Right lobe of liver (tissue), 6 donors: Measurements from ENCODE around the gene CCL20. TPM values are rescaled to one million over a fixed set of nuclear protein-coding genes. Genes with fewer than 3 reads are reported as not detected.

Source experiments
- ATAC-seq, 4 donors: fragments of 200-7000 bp; cut with Tn5 transposase; one replicate each; pipeline ENCODE4 v1.9.1; 2020; ENCODE audit warnings: mild to moderate bottlenecking in 4 of 4, moderate library complexity in 4 of 4
- DNase-seq, 3 donors: peaks; one replicate each; pipeline ENCODE4 v3.0.0-alpha.2; 2020
- H3K27ac ChIP-seq, 3 donors: fragments of 200-600 bp; one replicate each; pipeline ENCODE4 v1.8.0; 2022
- H3K27me3 ChIP-seq, 2 donors: fragments of 200-600 bp; one replicate each; pipeline ENCODE4 v1.8.0; 2022
- H3K36me3 ChIP-seq, 4 donors: fragments of 200-600 bp; sonication (generic) in 1 of 4; one replicate each; pipeline versions ENCODE4 v1.5.1 to v1.8.0; 2017 to 2022; ENCODE audit warnings: control low read depth in 1 of 4
- H3K4me1 ChIP-seq, 4 donors: fragments of 200-600 bp; sonication (generic) in 1 of 4; one replicate each; pipeline versions ENCODE4 v1.5.1 to v1.8.0; 2017 to 2022; ENCODE audit warnings: control low read depth in 1 of 4
- H3K4me3 ChIP-seq, 3 donors: fragments of 200-600 bp; one replicate each; pipeline ENCODE4 v1.8.0; 2022
- H3K9me3 ChIP-seq, 4 donors: fragments of 200-600 bp; sonication (generic) in 1 of 4; one replicate each; pipeline versions ENCODE4 v1.5.1 to v1.8.0; 2017 to 2022; ENCODE audit warnings: control low read depth in 1 of 4
- CTCF ChIP-seq, 4 donors: fragments of 200-600 bp in 3 of 4; fragments of 450-650 bp in 1 of 4; IDR thresholded peaks; one replicate each; pipeline versions ENCODE4 v1.5.1 to v1.8.0; 2016 to 2022; ENCODE audit warnings: antibody characterized with exemption in 4 of 4, mild to moderate bottlenecking in 2 of 4
- POLR2A ChIP-seq: fragments of 450-650 bp; IDR thresholded peaks from one replicate; pipeline ENCODE4 v1.6.1; 2017; ENCODE audit warnings: antibody characterized with exemption, mild to moderate bottlenecking
- WGBS: methylation state at CpG from one replicate; pipeline ENCODE4 v1.1.6; 2018; ENCODE audit warnings: low coverage, low lambda C conversion rate; ENCODE audit not compliant: insufficient coverage; ENCODE audit errors: missing lambda C conversion rate; 5-methylcytosine and 5-hydroxymethylcytosine counted together
- intact Hi-C, 2 donors: fragments of 100-400 bp; cut with DNase I; formaldehyde crosslinking; loops; one replicate each; pipeline versions ENCODE4 v1.11.2 to v1.14.1; 2022
- total RNA-seq, 6 experiments: library from RNA; depleted of rRNA in 2 of 6; stranded (reverse); fragments of >200 nt in 2 of 6; fragmentation: NEBNext Ultra II Directional in 3 of 6; extraction: Animal tissue kit (Norgen Biotek cat#: 25700) in 3 of 6; gene quantifications; one replicate each; pipeline versions ENCODE4 v1.1.0 to v1.2.4, GENCODE V29; 2016 to 2023
- donor health status: DM: no; HTN: yes; CAD: no.
- donor health status: DM: no; HTN: no; CAD: no.
- donor health status: DM: no; HTN: no; CAD: no.
- donor health status: DM: no; HTN: yes; CAD: no.
- donor health status: DM: no; HTN: yes; CAD: no.

CCL20 gene
- total RNA-seq, 6 experiments from 2014 or later, result 0.88 to 111 (median 76.4) TPM; not detected in 2

DNA sequence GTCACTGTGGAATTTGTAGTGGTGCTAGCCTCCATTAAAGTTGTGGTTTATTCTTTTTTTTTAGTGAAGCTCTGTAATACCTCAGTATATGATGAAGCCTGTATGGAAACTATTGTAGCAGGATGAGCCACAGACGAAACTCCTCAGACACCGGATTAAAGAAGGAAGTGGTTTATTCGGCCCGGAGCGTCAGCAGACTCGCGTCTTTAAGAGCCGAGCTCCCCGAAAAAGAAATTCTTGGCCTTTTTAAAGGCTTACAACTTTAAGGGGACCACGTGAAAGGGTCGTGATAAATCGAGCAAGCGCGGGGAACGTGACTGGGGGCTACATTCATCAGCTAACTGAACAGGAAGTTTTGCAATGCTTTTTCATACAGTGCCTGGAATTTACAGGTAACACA lies 8.1 kb upstream of the CCL20 start:
- no peak overlapping the region for H3K4me3 ChIP-seq
- no peaks in the 10 kb centered on the region for H3K27me3 ChIP-seq
- peak in 1 of 4 donors; percentile 19 for ATAC-seq
- intact Hi-C loops, result no loop called here
- TF ChIP-seq CTCF (IDR thresholded peaks at IDR 0.05) (no peak), POLR2A (no peak)
- H3K4me1 ChIP-seq, result no peaks in the 10 kb centered on the region
- no peaks in the 10 kb centered on the region for H3K36me3 ChIP-seq
- H3K9me3 ChIP-seq, result no peaks in the 10 kb centered on the region
- DNase-seq, result no peak
- no peak overlapping the region for H3K27ac ChIP-seq
- WGBS, result 72% methylated on average over 15 of the region's 15 CpGs

DNA sequence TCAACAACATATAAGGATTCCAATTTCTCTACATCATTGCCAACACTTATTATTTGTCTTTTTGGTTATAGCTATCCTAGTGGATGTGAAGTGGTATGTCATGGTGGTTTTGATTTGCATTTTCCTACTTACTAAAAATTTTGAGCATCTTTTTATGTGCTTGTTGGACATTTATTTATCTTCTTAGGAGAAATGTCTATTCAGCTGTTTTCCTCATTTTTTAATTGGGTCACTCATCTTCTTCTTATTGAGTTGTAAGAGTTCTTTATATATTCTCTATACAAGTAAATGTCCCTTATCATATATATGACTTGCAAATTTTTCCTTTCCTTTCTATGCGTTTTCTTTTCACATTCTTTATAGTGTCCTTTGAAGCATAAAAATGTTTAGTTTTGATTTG lies 4.7 kb upstream of the CCL20 start:
- intact Hi-C loops, result no loop called here

DNA sequence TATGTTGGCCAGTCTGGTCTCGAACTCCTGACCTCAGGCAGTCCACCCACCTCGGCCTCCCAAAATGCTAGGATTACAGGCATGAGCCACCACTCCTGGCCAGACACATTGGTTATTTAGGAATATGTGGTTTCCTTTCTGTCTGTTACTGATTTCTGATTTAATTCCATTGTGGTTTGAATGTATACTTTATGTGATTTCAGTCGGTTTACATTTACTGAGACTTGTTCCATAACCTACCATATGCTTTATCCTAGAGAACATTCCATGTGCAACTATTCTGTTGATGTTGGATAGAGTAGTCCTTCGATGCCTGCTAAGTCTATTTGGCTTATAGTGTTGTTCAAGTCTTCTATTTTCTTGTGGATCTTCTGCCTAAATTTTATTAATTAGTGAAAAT lies 1.6 kb upstream of the CCL20 start:
- no peak overlapping the region for H3K27ac ChIP-seq
- ATAC-seq, result no peak
- DNase-seq, result no peak
- TF ChIP-seq POLR2A, result no peak
- no peak for TF ChIP-seq CTCF (IDR thresholded peaks at IDR 0.05)
- no peaks in the 10 kb centered on the region for H3K36me3 ChIP-seq
- intact Hi-C loops, result no loop called here
- H3K4me3 ChIP-seq, result no peak overlapping the region
- H3K27me3 ChIP-seq, result no peaks in the 10 kb centered on the region
- H3K9me3 ChIP-seq, result no peaks in the 10 kb centered on the region
- WGBS, result 86% methylated on average over 4 of the region's 4 CpGs
- peaks cover 0 to 9% (median 2%) of the 10 kb centered on the region in 4 donors for H3K4me1 ChIP-seq

More for the DNA sequence above, 4.7 kb upstream of the CCL20 start:
- DNase-seq (no peak), ATAC-seq (no peak)
- 90% methylated on average over 1 of the region's 1 CpG for WGBS
- Histone ChIP-seq H3K27ac (no peak overlapping the region), H3K36me3 (no peaks in the 10 kb centered on the region), H3K4me1 (peaks cover 0 to 6% (median 2%) of the 10 kb centered on the region in 4 donors), H3K27me3 (no peaks in the 10 kb centered on the region), H3K4me3 (no peak overlapping the region), H3K9me3 (no peaks in the 10 kb centered on the region)
- TF ChIP-seq CTCF (IDR thresholded peaks at IDR 0.05) (no peak), POLR2A (no peak)

GRCh38 chr2:227813229-227813561 lies 447 bp upstream of the CCL20 start:
- intact Hi-C loops, result no loop called here

More at GRCh38 chr2:227813229-227813561, 447 bp upstream of the CCL20 start:
- Histone ChIP-seq H3K27me3 (no peaks in the 10 kb centered on the region), H3K4me1 (peaks cover 0 to 9% (median 2%) of the 10 kb centered on the region in 4 donors), H3K27ac (peak overlapping the region in 1 of 3 donors; percentile 34), H3K4me3 (no peak overlapping the region), H3K36me3 (no peaks in the 10 kb centered on the region), H3K9me3 (no peaks in the 10 kb centered on the region)
- TF ChIP-seq POLR2A, result no peak
- no peak for TF ChIP-seq CTCF (IDR thresholded peaks at IDR 0.05)
- 63% methylated on average over 2 of the region's 2 CpGs for WGBS
- DNase-seq, result no peak
- ATAC-seq, result peak in 1 of 4 donors; percentile 6
